Measurements from ENCODE around the gene DDX25. TPM values are rescaled to one million over a fixed set of nuclear protein-coding genes. Genes with fewer than 3 reads are reported as not detected.

DDX25 gene
- total RNA-seq, 1 donor from 2014 or later: 1.8 TPM

DNA sequence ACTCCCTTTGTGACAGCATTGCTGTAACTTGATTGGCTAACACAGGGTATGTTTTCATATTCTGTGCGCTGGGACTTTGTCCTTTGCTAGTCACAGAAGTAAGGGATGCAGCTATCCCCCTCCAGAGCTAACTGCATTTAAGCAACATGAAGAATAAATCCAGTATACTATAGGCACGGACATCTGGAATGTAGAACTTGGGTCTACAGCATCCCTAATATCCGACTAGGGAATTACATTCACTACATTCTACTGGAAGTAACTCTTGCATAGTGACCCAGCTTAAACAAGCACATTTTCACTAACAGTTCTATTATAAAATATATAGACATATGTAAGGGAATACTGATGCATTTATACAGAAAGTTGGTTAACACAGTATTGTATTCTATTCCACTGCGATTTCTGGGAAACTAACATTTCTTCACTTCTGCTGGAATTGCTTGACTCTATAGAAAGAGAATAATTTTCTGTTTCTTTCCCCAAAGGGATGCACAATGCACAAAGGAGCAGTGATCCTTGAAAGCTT is 54.6 kb downstream of the DDX25 start:
- Mint-ChIP-seq H3K9me3 (peaks cover 9% of the 10 kb centered on the region), H3K36me3 (peaks cover 39% of the 10 kb centered on the region), H3K4me1 (ENCODE audit: unreplicated experiment) (no peaks in the 10 kb centered on the region), H3K27ac (no peak overlapping the region), H3K27me3 (no peaks in the 10 kb centered on the region), H3K4me3 (no peak overlapping the region)
- no peak for DNase-seq (ENCODE audit: extremely low spot score, unreplicated experiment)
- TF ChIP-seq, protein P1, sequence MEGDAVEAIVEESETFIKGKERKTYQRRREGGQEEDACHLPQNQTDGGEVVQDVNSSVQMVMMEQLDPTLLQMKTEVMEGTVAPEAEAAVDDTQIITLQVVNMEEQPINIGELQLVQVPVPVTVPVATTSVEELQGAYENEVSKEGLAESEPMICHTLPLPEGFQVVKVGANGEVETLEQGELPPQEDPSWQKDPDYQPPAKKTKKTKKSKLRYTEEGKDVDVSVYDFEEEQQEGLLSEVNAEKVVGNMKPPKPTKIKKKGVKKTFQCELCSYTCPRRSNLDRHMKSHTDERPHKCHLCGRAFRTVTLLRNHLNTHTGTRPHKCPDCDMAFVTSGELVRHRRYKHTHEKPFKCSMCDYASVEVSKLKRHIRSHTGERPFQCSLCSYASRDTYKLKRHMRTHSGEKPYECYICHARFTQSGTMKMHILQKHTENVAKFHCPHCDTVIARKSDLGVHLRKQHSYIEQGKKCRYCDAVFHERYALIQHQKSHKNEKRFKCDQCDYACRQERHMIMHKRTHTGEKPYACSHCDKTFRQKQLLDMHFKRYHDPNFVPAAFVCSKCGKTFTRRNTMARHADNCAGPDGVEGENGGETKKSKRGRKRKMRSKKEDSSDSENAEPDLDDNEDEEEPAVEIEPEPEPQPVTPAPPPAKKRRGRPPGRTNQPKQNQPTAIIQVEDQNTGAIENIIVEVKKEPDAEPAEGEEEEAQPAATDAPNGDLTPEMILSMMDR (conservative IDR thresholded peaks at IDR 0.05): no peak

DNA sequence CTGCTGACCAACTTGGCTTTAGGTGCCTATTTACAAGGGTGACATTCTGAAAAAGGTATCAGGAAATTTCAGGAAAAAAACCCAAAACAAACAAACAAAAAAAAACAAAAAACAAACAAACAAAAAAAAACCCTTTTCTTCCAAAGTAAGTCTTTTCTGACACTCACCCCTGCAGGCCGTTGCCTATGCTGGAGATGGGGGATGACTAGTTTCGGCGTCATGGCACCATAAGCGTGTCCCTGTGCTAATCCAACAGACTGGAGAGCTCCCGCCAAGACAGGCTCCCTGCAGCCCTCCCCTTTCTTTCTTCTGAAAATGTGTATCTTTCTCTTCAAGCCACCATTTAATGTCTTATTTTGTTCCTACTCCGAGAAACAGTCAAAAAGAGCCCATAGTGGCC is 55.2 kb downstream of the DDX25 start:
- DNase-seq (ENCODE audit: extremely low spot score, unreplicated experiment): no peak
- Mint-ChIP-seq H3K27me3 (no peaks in the 10 kb centered on the region), H3K36me3 (peaks cover 45% of the 10 kb centered on the region), H3K27ac (no peak overlapping the region), H3K9me3 (peaks cover 9% of the 10 kb centered on the region), H3K4me3 (no peak overlapping the region), H3K4me1 (ENCODE audit: unreplicated experiment) (no peaks in the 10 kb centered on the region)
- TF ChIP-seq, protein P1 (conservative IDR thresholded peaks at IDR 0.05): no peak

DNA sequence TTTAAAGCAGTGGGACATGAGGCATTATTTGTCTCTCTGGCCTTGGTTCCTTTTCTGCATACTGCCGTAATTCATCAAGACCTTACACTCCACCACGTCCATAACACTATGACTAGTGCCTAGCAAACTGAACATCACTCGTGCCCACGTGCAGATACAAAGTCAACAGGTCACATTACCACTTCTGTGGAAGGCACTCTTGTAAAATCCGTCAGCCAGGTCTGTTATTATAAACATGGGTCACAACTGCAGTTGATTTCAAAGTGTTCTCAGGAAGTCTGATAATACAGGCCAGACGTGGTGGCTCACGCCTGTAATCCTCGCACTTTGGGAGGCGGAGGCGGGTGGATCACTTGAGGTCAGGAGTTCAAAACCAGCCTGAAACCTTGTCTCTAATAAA is 55.6 kb downstream of the DDX25 start:
- Mint-ChIP-seq H3K27ac (no peak overlapping the region), H3K36me3 (peaks cover 46% of the 10 kb centered on the region), H3K27me3 (no peaks in the 10 kb centered on the region), H3K4me1 (ENCODE audit: unreplicated experiment) (no peaks in the 10 kb centered on the region), H3K4me3 (no peak overlapping the region), H3K9me3 (peaks cover 9% of the 10 kb centered on the region)
- TF ChIP-seq, protein P1 (conservative IDR thresholded peaks at IDR 0.05): no peak
- DNase-seq (ENCODE audit: extremely low spot score, unreplicated experiment): no peak

DNA sequence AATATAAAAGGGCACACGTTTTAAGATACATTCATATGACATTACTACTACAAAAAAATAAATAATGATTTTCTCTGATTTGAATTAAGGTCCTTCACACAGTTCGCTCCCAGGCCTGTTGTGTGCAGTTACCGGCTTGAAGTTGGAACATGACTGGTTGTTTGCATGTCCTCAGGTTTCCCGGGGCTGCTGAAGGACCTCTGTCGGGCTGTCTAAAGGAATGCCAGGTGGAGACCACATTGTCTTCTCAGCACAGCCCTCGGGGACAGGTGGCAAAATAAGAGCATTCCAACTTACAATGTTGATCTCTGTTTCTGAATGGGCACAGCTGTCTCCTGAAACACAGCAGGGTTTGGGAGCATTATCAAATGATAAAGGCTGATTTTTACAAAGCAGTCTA is 56.5 kb downstream of the DDX25 start:
- no peaks in the 10 kb centered on the region for H3K4me1 Mint-ChIP-seq (ENCODE audit: unreplicated experiment)
- DNase-seq (ENCODE audit: extremely low spot score, unreplicated experiment): no peak

DNA sequence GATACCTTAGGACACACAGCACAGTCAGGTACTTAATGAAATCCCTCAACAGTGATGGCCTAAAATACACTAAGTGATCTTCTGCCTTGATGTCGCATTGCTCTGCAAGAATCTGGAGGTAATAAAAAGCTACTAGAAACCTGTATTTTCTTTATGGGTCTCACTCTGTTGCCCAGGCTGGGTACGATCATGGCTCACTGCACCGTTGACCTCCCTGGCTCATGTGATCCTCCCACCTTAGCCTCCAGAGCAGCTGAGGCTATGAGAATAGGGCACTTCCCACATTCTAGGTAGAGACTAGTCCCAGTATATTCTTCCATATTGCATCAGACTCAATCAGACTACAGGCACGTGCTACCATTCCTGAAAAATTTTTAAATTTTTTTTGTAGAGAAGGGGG is 63.2 kb downstream of the DDX25 start:
- H3K27me3 Mint-ChIP-seq: no peaks in the 10 kb centered on the region
- no peak overlapping the region for H3K27ac Mint-ChIP-seq
- DNase-seq (ENCODE audit: extremely low spot score, unreplicated experiment): no peak
- TF ChIP-seq, protein P1 (conservative IDR thresholded peaks at IDR 0.05): no peak
- H3K4me3 Mint-ChIP-seq: no peak overlapping the region
- peaks cover 8% of the 10 kb centered on the region for H3K9me3 Mint-ChIP-seq
- peaks cover 42% of the 10 kb centered on the region for H3K36me3 Mint-ChIP-seq
- H3K4me1 Mint-ChIP-seq (ENCODE audit: unreplicated experiment): no peaks in the 10 kb centered on the region

More for the DNA sequence above, 56.5 kb downstream of the DDX25 start:
- no peaks in the 10 kb centered on the region for H3K27me3 Mint-ChIP-seq
- no peak overlapping the region for H3K4me3 Mint-ChIP-seq
- no peak overlapping the region for H3K27ac Mint-ChIP-seq
- H3K36me3 Mint-ChIP-seq: peaks cover 44% of the 10 kb centered on the region
- H3K9me3 Mint-ChIP-seq: peaks cover 9% of the 10 kb centered on the region
- TF ChIP-seq, protein P1 (conservative IDR thresholded peaks at IDR 0.05): no peak

DNA sequence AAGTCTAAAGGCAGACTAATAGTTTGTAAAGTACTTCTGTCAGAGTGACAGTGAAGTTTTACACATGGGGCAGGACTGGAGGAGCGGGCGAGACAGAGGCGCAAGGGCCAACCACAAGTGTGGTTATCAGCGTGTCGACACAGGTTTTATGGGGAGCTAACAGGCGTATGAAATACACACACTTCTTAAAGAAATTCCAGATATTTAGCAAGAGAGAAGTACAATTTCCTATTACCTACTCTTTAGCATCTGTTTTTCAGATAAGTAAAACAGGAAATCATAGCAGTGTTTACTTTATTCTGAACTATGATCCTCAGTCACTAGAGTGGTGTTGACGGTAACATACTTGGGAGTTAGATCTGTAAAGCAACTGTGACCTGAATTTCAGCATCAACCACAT is 64.0 kb downstream of the DDX25 start:
- TF ChIP-seq, protein P1 (conservative IDR thresholded peaks at IDR 0.05): no peak
- no peaks in the 10 kb centered on the region for H3K27me3 Mint-ChIP-seq
- no peaks in the 10 kb centered on the region for H3K4me1 Mint-ChIP-seq (ENCODE audit: unreplicated experiment)
- peaks cover 34% of the 10 kb centered on the region for H3K36me3 Mint-ChIP-seq
- no peak for DNase-seq (ENCODE audit: extremely low spot score, unreplicated experiment)
- no peaks in the 10 kb centered on the region for H3K9me3 Mint-ChIP-seq
- H3K27ac Mint-ChIP-seq: no peak overlapping the region
- no peak overlapping the region for H3K4me3 Mint-ChIP-seq
